Breast epithelium (tissue), 3 donors: ENCODE data around the gene TMEM132C.

ENCODE experiments used
- CTCF ChIP-seq, 3 donors: fragments of 450-650 bp; IDR thresholded peaks; one replicate each; pipeline ENCODE4 v1.5.1; 2016 to 2017; ENCODE audit warnings: antibody characterized with exemption in 3 of 3, mild to moderate bottlenecking in 3 of 3, moderate library complexity in 3 of 3
- POLR2A ChIP-seq: fragments of 450-650 bp; IDR thresholded peaks from one replicate; pipeline ENCODE4 v1.6.1; 2016; ENCODE audit warnings: antibody characterized with exemption, mild to moderate bottlenecking, moderate library complexity

DNA sequence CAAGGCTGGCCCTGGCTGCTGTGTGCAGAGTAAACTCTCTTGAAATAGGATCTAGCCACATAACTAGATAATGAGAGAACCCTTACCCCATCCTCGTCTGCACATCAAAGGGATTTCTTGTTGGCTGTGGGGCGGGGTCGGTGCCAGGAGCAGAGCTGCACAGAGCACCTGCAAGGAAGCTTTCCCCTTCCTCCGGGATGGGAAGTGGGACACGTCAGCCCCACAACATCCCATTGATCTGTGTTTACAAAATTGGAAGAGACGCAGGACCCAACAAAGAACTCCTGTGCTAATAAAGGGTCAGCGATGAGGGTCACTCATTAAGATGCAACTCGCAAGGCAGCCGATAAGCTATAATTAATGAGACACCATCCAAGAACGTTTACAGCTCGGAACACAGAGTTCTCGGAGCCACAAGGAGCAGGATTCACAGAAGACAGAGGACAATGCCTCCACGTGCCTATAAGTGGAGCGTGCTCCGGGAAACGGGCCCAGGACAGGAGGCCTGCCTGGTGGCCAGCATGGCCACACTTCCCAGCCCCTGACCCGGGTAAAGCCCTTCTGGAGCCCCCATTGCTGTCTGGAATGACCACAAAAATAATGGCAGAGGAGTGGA lies 385.3 kb downstream of the TMEM132C start:
- TF ChIP-seq CTCF (IDR thresholded peaks at IDR 0.05) (no peak), POLR2A (no peak)
